ENCODE data around the gene UBAP2. TPM values are rescaled to one million over a fixed set of nuclear protein-coding genes. Genes with fewer than 3 reads are reported as not detected.

UBAP2 gene
- total RNA-seq, 1 experiment from 2014 or later: 24.8 TPM

- Histone ChIP-seq H3K36me3 (replicated peaks; ENCODE audit: control insufficient read depth, insufficient read depth, low read length) (peaks cover 43% of the 10 kb centered on the region), H3K27me3 (ENCODE audit: control insufficient read depth, insufficient read depth, low read length) (no peaks in the 10 kb centered on the region), H3K4me3 (ENCODE audit: insufficient read depth, low read depth, low read length) (no peak overlapping the region)
- no peak for DNase-seq
Measured at GRCh38 chr9:33932078-33932807, 116.4 kb downstream of the UBAP2 start.

GRCh38 chr9:33931326-33931725, 117.4 kb downstream of the UBAP2 start:
- no peak overlapping the region for H3K4me3 ChIP-seq (ENCODE audit: insufficient read depth, low read depth, low read length)
- no peaks in the 10 kb centered on the region for H3K27me3 ChIP-seq (ENCODE audit: control insufficient read depth, insufficient read depth, low read length)
- DNase-seq: no peak
- H3K36me3 ChIP-seq (replicated peaks; ENCODE audit: control insufficient read depth, insufficient read depth, low read length): peaks cover 49% of the 10 kb centered on the region

GRCh38 chr9:33927694-33928093, 121.0 kb downstream of the UBAP2 start:
- no peak overlapping the region for H3K4me3 ChIP-seq (ENCODE audit: insufficient read depth, low read depth, low read length)
- H3K36me3 ChIP-seq (replicated peaks; ENCODE audit: control insufficient read depth, insufficient read depth, low read length): peaks cover 53% of the 10 kb centered on the region
- DNase-seq: no peak
- no peaks in the 10 kb centered on the region for H3K27me3 ChIP-seq (ENCODE audit: control insufficient read depth, insufficient read depth, low read length)

GRCh38 chr9:33926746-33927485, 121.8 kb downstream of the UBAP2 start:
- H3K36me3 ChIP-seq (replicated peaks; ENCODE audit: control insufficient read depth, insufficient read depth, low read length): peaks cover 50% of the 10 kb centered on the region
- DNase-seq: no peak
- no peaks in the 10 kb centered on the region for H3K27me3 ChIP-seq (ENCODE audit: control insufficient read depth, insufficient read depth, low read length)
- no peak overlapping the region for H3K4me3 ChIP-seq (ENCODE audit: insufficient read depth, low read depth, low read length)

GRCh38 chr9:33924978-33925797, 123.5 kb downstream of the UBAP2 start:
- DNase-seq: peak; percentile 78
- H3K4me3 ChIP-seq (ENCODE audit: insufficient read depth, low read depth, low read length): no peak overlapping the region
- H3K27me3 ChIP-seq (ENCODE audit: control insufficient read depth, insufficient read depth, low read length): no peaks in the 10 kb centered on the region
- H3K36me3 ChIP-seq (replicated peaks; ENCODE audit: control insufficient read depth, insufficient read depth, low read length): peaks cover 51% of the 10 kb centered on the region

- Histone ChIP-seq H3K4me3 (ENCODE audit: insufficient read depth, low read depth, low read length) (no peak overlapping the region), H3K27me3 (ENCODE audit: control insufficient read depth, insufficient read depth, low read length) (no peaks in the 10 kb centered on the region), H3K36me3 (replicated peaks; ENCODE audit: control insufficient read depth, insufficient read depth, low read length) (peaks cover 49% of the 10 kb centered on the region)
- no peak for DNase-seq
Measured at GRCh38 chr9:33923998-33924701, 124.5 kb downstream of the UBAP2 start.

GRCh38 chr9:33923079-33923478, 125.6 kb downstream of the UBAP2 start:
- Histone ChIP-seq H3K4me3 (ENCODE audit: insufficient read depth, low read depth, low read length) (no peak overlapping the region), H3K36me3 (replicated peaks; ENCODE audit: control insufficient read depth, insufficient read depth, low read length) (peaks cover 47% of the 10 kb centered on the region), H3K27me3 (ENCODE audit: control insufficient read depth, insufficient read depth, low read length) (no peaks in the 10 kb centered on the region)
- no peak for DNase-seq

- H3K36me3 ChIP-seq (replicated peaks; ENCODE audit: control insufficient read depth, insufficient read depth, low read length): peaks cover 40% of the 10 kb centered on the region
- H3K27me3 ChIP-seq (ENCODE audit: control insufficient read depth, insufficient read depth, low read length): no peaks in the 10 kb centered on the region
- H3K4me3 ChIP-seq (ENCODE audit: insufficient read depth, low read depth, low read length): no peak overlapping the region
- peak; percentile 80 for DNase-seq
Measured at GRCh38 chr9:33921967-33922895, 126.5 kb downstream of the UBAP2 start.

- Histone ChIP-seq H3K36me3 (replicated peaks; ENCODE audit: control insufficient read depth, insufficient read depth, low read length) (peaks cover 31% of the 10 kb centered on the region), H3K27me3 (ENCODE audit: control insufficient read depth, insufficient read depth, low read length) (no peaks in the 10 kb centered on the region), H3K4me3 (ENCODE audit: insufficient read depth, low read depth, low read length) (no peak overlapping the region)
- no peak for DNase-seq
Measured at GRCh38 chr9:33919276-33919897, 129.3 kb downstream of the UBAP2 start.

- DNase-seq: no peak
- Histone ChIP-seq H3K27me3 (ENCODE audit: control insufficient read depth, insufficient read depth, low read length) (no peaks in the 10 kb centered on the region), H3K4me3 (ENCODE audit: insufficient read depth, low read depth, low read length) (no peak overlapping the region), H3K36me3 (replicated peaks; ENCODE audit: control insufficient read depth, insufficient read depth, low read length) (peaks cover 19% of the 10 kb centered on the region)
Measured at GRCh38 chr9:33917036-33917435, 131.7 kb downstream of the UBAP2 start.

- Histone ChIP-seq H3K4me3 (ENCODE audit: insufficient read depth, low read depth, low read length) (no peak overlapping the region), H3K27me3 (ENCODE audit: control insufficient read depth, insufficient read depth, low read length) (no peaks in the 10 kb centered on the region), H3K36me3 (replicated peaks; ENCODE audit: control insufficient read depth, insufficient read depth, low read length) (peaks cover 12% of the 10 kb centered on the region)
- DNase-seq: no peak
Measured at GRCh38 chr9:33914887-33915628, 133.6 kb downstream of the UBAP2 start.

- DNase-seq: no peak
- no peak overlapping the region for H3K4me3 ChIP-seq (ENCODE audit: insufficient read depth, low read depth, low read length)
- H3K36me3 ChIP-seq (replicated peaks; ENCODE audit: control insufficient read depth, insufficient read depth, low read length): peaks cover 10% of the 10 kb centered on the region
- H3K27me3 ChIP-seq (ENCODE audit: control insufficient read depth, insufficient read depth, low read length): no peaks in the 10 kb centered on the region
Measured at GRCh38 chr9:33913541-33913940, 135.1 kb downstream of the UBAP2 start.

Measured in H7 (cell line).